ENCODE data around the gene STRADA. TPM values are rescaled to one million over a fixed set of nuclear protein-coding genes. Genes with fewer than 3 reads are reported as not detected.

The STRADA gene
- total and polyA plus RNA-seq, 2 experiments from 2014 or later: 19.9 to 24.4 TPM

DNA sequence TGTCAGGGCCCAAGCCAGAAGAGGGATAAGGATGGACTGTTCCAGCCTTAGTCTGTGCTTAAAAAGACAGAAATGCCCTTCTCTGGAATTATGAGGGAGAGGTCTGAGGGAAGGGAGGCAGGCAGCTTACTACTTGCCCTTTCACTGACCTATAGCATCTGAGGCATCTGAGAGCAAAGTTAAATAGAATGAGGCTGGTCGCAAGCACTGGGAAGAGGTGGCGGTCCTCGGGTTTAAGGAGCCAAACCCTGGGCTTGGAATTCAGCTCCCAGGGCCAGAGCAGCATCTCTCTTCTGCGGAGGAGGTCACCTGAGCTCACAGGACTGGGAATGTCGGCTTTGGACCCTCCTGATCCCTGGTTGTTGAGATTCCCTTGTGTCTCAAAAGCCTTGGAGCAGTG lies 38.6 kb downstream of the STRADA start:
- DNase-seq (ENCODE audit: low spot score): no peak
- Histone ChIP-seq H3K36me3 (replicated peaks; ENCODE audit: insufficient read depth, low read depth) (no peaks in the 10 kb centered on the region), H3K9me2 (replicated peaks; ENCODE audit: insufficient read depth) (no peaks in the 10 kb centered on the region), H3K4me1 (ENCODE audit: insufficient read depth) (peaks cover 15% of the 10 kb centered on the region), H3K27me3 (no peaks in the 10 kb centered on the region), H3K4me2 (no peak overlapping the region), H3K79me2 (no peaks in the 10 kb centered on the region), H2AFZ (no peak overlapping the region), H4K20me1 (ENCODE audit: insufficient read depth, poor library complexity, severe bottlenecking) (no peaks in the 10 kb centered on the region), H3K27ac (no peak overlapping the region), H3K9me3 (ENCODE audit: low read depth) (no peaks in the 10 kb centered on the region), H3K4me3 (no peak overlapping the region)
- TF ChIP-seq EZH2phosphoT487 (IDR thresholded peaks at IDR 0.05; ENCODE audit: low read depth, severe bottlenecking, unreplicated experiment): no peak
- TF ChIP-seq, protein P1, sequence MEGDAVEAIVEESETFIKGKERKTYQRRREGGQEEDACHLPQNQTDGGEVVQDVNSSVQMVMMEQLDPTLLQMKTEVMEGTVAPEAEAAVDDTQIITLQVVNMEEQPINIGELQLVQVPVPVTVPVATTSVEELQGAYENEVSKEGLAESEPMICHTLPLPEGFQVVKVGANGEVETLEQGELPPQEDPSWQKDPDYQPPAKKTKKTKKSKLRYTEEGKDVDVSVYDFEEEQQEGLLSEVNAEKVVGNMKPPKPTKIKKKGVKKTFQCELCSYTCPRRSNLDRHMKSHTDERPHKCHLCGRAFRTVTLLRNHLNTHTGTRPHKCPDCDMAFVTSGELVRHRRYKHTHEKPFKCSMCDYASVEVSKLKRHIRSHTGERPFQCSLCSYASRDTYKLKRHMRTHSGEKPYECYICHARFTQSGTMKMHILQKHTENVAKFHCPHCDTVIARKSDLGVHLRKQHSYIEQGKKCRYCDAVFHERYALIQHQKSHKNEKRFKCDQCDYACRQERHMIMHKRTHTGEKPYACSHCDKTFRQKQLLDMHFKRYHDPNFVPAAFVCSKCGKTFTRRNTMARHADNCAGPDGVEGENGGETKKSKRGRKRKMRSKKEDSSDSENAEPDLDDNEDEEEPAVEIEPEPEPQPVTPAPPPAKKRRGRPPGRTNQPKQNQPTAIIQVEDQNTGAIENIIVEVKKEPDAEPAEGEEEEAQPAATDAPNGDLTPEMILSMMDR (IDR thresholded peaks at IDR 0.05; ENCODE audit: poor library complexity): no peak
- TF ChIP-seq EZH2 (IDR thresholded peaks at IDR 0.05; ENCODE audit: borderline replicate concordance): no peak
- 94% methylated on average over 5 of the region's 5 CpGs for WGBS (ENCODE audit: low lambda C conversion rate, missing lambda C conversion rate)

DNA sequence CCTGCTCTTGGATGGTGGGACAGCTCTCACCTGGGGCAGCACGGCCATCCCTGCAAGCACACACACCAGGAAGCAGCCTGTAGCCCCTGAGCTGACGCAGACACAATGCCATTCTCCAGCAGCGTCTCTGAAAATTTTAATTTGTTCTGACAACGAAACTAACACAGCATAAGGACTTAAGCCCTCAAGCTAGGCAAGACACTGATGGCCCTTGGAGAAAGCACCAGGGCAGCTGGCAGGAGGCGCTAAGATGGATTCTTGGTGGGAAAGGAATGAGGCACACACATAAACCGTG lies 38.9 kb downstream of the STRADA start:
- Histone ChIP-seq H3K4me1 (ENCODE audit: insufficient read depth) (peaks cover 15% of the 10 kb centered on the region), H2AFZ (no peak overlapping the region), H3K4me3 (no peak overlapping the region), H4K20me1 (ENCODE audit: insufficient read depth, poor library complexity, severe bottlenecking) (no peaks in the 10 kb centered on the region), H3K9me2 (replicated peaks; ENCODE audit: insufficient read depth) (no peaks in the 10 kb centered on the region), H3K27me3 (no peaks in the 10 kb centered on the region), H3K9me3 (ENCODE audit: low read depth) (no peaks in the 10 kb centered on the region), H3K36me3 (replicated peaks; ENCODE audit: insufficient read depth, low read depth) (no peaks in the 10 kb centered on the region), H3K79me2 (no peaks in the 10 kb centered on the region), H3K4me2 (no peak overlapping the region), H3K27ac (no peak overlapping the region)
- no peak for DNase-seq (ENCODE audit: low spot score)
- 77% methylated on average over 6 of the region's 6 CpGs for WGBS (ENCODE audit: low lambda C conversion rate, missing lambda C conversion rate)
- TF ChIP-seq EZH2phosphoT487 (IDR thresholded peaks at IDR 0.05; ENCODE audit: low read depth, severe bottlenecking, unreplicated experiment) (no peak), EZH2 (IDR thresholded peaks at IDR 0.05; ENCODE audit: borderline replicate concordance) (no peak)
- TF ChIP-seq, protein P1 (IDR thresholded peaks at IDR 0.05; ENCODE audit: poor library complexity): no peak

DNA sequence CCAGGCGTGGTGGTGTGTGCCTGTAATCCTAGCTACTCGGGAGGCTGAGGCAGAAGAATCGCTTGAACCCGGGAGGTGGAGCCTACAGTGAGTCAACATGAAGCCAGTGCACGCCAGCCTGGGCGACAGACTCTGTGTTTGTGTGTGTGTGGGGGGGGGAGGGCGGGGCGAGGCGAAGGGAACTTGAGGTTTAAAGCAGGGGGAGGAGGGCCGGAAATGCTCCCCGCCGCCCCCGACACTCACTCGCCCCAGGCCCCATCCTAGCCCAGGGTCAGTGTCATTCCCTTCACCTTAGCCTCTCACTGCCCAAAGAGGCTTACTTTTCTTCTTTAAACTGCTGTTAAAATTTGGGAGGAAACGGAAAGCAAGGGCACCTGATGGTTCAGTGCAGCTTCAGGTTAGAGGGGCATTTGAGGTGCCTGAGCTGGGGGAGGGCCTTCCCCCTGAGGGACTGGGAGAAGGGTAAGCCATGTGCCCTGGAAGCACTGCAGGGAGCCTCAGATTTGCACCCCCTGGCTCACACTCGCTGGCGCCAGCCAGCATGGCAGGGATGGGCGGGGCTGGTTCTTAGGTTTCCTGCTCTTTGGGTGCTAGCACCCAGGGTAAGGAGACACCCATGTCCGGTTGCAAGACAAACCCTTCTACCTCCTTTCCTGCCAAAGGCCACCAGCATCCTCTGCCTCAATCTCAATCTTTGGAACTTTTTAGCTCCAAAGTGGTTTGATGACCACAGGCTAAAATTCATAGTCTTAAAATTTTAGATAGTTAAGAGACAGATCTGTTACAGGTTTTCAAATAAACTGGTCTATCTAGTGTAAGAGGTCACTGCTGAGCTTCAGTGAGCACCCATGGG lies 39.5 kb downstream of the STRADA start:
- no peak for TF ChIP-seq EZH2 (IDR thresholded peaks at IDR 0.05; ENCODE audit: borderline replicate concordance)
- TF ChIP-seq EZH2phosphoT487 (IDR thresholded peaks at IDR 0.05; ENCODE audit: low read depth, severe bottlenecking, unreplicated experiment): no peak
- TF ChIP-seq, protein P1 (IDR thresholded peaks at IDR 0.05; ENCODE audit: poor library complexity): no peak
- Histone ChIP-seq H3K4me2 (peak overlapping the region; percentile 94), H3K27ac (no peak overlapping the region), H3K27me3 (no peaks in the 10 kb centered on the region), H3K79me2 (no peaks in the 10 kb centered on the region), H2AFZ (no peak overlapping the region), H3K9me2 (replicated peaks; ENCODE audit: insufficient read depth) (no peaks in the 10 kb centered on the region), H3K4me3 (no peak overlapping the region), H4K20me1 (ENCODE audit: insufficient read depth, poor library complexity, severe bottlenecking) (no peaks in the 10 kb centered on the region), H3K9me3 (ENCODE audit: low read depth) (no peaks in the 10 kb centered on the region), H3K36me3 (replicated peaks; ENCODE audit: insufficient read depth, low read depth) (no peaks in the 10 kb centered on the region), H3K4me1 (ENCODE audit: insufficient read depth) (peaks cover 15% of the 10 kb centered on the region)
- WGBS (ENCODE audit: low lambda C conversion rate, missing lambda C conversion rate): 93% methylated on average over 11 of the region's 19 CpGs
- DNase-seq (ENCODE audit: low spot score): no peak
